ACC112 (cell line): ENCODE measurements around the gene XRCC3.

Experiments used
- H2AFZ ChIP-seq: fragments of 200-600 bp; sonication (generic); one replicate; pipeline ENCODE4 v1.6.0; 2017; ENCODE audit warnings: antibody characterized with exemption, low read length; ENCODE audit not compliant: unreplicated experiment
- H3K27ac ChIP-seq: fragments of 200-600 bp; sonication (generic); 2 replicates; pipeline ENCODE4 v1.5.1; 2014; ENCODE audit warnings: low read depth, mild to moderate bottlenecking, antibody characterized with exemption, low read length, moderate library complexity
- H3K27me3 ChIP-seq: fragments of 200-600 bp; sonication (generic); 2 replicates; pipeline ENCODE4 v1.6.1; 2014; ENCODE audit warnings: mild to moderate bottlenecking, antibody characterized with exemption, low read length, moderate library complexity, mixed read lengths; ENCODE audit not compliant: insufficient read depth
- H3K36me3 ChIP-seq: fragments of 200-600 bp; sonication (generic); 2 replicates; pipeline ENCODE4 v1.6.1; 2016; ENCODE audit warnings: mild to moderate bottlenecking, antibody characterized with exemption, low read length, moderate library complexity, mixed read lengths; ENCODE audit not compliant: insufficient read depth
- H3K4me1 ChIP-seq: fragments of 200-600 bp; sonication (generic); one replicate; pipeline ENCODE4 v1.6.1; 2016; ENCODE audit warnings: low read length, mixed read lengths; ENCODE audit not compliant: insufficient read depth, unreplicated experiment, control insufficient read depth
- H3K4me3 ChIP-seq: fragments of 200-600 bp; sonication (generic); 2 replicates; pipeline ENCODE4 v1.5.1; 2014; ENCODE audit warnings: mild to moderate bottlenecking, low read depth, low read length
- H3K79me2 ChIP-seq: fragments of 200-600 bp; sonication (generic); one replicate; pipeline ENCODE4 v1.6.0; 2016; ENCODE audit warnings: low read length; ENCODE audit not compliant: control insufficient read depth, unreplicated experiment, insufficient read depth

Gene XRCC3

DNA sequence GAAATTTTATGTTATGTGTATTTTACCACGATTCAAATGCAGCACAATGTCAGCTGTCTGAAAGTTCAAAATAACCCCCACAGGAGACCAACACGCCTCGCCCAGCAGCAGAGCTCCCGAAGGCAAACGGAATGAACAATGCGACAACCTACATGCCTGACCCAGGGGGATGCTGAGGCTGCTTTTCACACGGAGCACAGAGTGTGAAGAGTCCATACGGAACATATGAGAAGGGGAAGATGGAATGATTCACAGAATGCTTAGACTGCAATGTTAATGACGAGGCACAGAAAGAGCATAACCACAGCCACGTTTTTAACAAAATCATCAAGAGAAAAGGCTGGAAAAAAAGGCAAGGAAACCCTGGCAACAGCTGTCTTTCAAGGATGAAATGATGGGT lies 22.9 kb upstream of the XRCC3 start:
- no peaks in the 10 kb centered on the region for H3K79me2 ChIP-seq
- H3K4me1 ChIP-seq = no peaks in the 10 kb centered on the region
- H3K27me3 ChIP-seq = no peaks in the 10 kb centered on the region
- no peak overlapping the region for H3K27ac ChIP-seq
- no peak overlapping the region for H3K4me3 ChIP-seq
- no peak overlapping the region for H2AFZ ChIP-seq
- H3K36me3 ChIP-seq = no peaks in the 10 kb centered on the region

DNA sequence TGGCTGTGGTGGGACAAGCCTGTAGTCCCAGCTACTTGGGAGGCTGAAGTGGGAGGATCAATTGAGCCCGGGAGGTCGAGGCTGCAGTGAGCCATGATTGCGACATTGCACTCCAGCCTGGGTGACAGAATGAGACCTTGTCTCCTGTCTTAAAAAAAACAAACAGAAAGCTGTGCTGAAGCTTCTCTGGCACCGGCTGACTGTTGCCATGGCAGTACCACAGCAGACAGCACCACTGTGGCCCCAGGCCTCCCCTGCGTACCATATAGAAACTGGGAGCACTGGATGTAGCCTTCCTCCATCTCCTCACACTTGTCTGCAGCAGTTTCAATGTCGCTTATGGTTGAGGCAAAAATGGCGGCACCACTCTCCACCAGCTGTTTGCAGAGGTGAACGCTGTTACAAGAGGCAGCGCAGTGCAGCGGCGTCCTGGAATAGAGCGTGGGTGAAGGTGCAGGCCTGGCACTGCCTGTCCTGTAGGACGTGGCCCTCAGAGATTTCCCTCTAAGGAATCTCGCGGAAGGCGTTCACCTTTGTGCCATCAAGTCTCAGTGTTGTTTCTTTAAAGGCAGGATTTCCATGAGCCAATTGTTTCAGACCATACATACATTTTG lies 22.3 kb upstream of the XRCC3 start:
- Histone ChIP-seq H3K79me2 (no peaks in the 10 kb centered on the region), H2AFZ (no peak overlapping the region), H3K27me3 (no peaks in the 10 kb centered on the region), H3K4me3 (no peak overlapping the region), H3K36me3 (no peaks in the 10 kb centered on the region), H3K4me1 (no peaks in the 10 kb centered on the region), H3K27ac (no peak overlapping the region)

DNA sequence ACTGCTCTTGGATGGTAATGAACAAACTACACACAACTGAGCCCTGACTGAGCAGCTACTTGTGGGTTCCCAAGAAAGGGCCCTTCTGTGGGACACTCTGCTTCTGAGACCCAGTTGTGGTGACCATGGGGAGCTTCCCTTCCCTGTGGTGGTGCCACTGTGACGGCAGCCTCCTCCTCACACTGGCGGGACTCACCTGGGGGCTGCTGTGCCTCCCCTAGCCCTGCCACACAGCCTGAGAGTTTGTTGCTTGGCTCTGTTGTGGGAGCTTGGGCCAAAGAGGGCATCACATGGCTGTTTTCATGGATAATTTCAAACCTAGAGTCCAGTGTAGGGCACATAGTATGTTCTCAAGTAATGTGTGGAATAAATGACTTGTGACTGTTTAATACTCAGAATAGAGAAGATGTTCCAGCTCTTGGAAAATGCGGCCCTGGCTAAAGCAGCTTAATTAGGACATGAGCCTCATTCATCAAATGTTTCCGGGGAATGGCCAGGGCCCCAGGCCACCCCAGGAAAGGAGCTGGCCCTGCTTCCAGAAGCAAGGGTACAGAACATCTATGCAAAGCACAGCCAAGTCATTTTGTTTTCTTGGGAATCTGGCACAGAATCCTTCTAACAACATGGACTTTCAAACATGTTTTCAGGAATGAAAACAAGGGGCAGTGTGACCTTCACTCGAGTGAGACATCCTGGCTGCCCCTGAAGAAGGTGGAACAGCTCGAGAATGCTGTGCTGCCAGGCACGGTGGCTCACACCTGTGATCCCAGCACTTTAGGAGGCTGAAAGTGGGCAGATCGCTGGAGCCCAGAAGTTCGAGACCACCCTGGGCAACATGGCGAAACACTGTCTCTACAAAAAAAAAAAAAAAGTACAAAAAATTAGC lies 21.5 kb upstream of the XRCC3 start:
- Histone ChIP-seq H3K4me3 (no peak overlapping the region), H3K79me2 (no peaks in the 10 kb centered on the region), H3K27me3 (no peaks in the 10 kb centered on the region), H3K27ac (no peak overlapping the region), H2AFZ (no peak overlapping the region), H3K4me1 (no peaks in the 10 kb centered on the region), H3K36me3 (no peaks in the 10 kb centered on the region)

DNA sequence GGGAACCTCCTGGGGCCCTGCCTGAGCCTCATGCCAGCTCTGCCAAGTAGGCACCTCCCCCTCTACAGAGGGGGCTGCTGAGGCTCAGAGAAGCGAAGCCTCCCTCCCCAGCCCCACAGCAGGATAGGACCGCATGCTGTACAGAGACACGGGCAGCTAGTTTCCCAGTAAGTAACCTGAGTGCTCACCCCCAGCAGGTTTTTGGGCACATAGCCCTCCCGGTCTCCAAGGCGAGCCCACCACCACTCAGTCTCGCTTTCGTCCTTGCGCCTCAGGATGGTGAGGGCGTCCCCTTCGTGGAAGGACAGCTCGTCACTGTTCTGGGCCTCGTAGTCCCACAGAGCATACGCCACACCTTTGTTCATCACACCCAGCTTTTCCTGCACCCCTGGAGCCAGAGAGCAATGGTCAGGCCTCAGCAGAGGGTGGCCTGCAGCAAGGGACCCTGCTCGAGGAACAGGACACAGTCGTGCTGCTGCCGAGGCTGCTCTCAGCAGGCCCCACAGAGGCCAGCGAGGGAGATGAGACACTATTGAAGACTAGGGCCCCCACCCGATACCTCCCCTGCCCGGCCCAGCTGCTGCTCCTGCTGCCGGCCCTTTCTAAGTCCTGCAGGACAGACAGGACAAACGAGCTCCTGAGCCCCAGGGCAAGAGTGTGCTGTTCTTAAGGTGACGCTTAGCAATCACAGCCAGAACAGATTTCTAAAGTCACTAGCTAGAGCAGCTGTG lies 20.7 kb upstream of the XRCC3 start:
- Histone ChIP-seq H3K27me3 (no peaks in the 10 kb centered on the region), H3K79me2 (no peaks in the 10 kb centered on the region), H3K36me3 (no peaks in the 10 kb centered on the region), H2AFZ (no peak overlapping the region), H3K4me3 (no peak overlapping the region), H3K4me1 (no peaks in the 10 kb centered on the region), H3K27ac (no peak overlapping the region)

DNA sequence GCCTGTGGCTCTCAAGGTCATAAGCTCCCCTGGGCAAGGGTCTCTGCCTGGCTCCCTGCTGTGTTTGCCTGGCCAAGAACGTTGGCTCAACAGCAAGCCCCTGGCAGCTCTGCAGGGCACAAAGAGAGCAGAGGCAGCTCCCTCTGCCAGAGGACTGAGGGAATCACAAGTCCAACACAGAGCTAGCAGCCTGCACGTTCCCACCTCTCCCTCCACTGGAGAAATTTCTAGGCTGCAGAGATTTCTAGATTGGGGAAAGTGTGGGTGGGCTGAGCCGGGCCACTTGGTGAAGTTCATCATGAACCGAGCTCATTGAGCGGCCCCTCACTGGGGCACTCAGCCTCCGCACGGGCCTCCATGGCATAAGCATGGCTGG lies 20.2 kb upstream of the XRCC3 start:
- H2AFZ ChIP-seq = no peak overlapping the region
- no peaks in the 10 kb centered on the region for H3K4me1 ChIP-seq
- H3K4me3 ChIP-seq = no peak overlapping the region
- no peaks in the 10 kb centered on the region for H3K79me2 ChIP-seq
- no peaks in the 10 kb centered on the region for H3K27me3 ChIP-seq
- no peaks in the 10 kb centered on the region for H3K36me3 ChIP-seq
- H3K27ac ChIP-seq = no peak overlapping the region

DNA sequence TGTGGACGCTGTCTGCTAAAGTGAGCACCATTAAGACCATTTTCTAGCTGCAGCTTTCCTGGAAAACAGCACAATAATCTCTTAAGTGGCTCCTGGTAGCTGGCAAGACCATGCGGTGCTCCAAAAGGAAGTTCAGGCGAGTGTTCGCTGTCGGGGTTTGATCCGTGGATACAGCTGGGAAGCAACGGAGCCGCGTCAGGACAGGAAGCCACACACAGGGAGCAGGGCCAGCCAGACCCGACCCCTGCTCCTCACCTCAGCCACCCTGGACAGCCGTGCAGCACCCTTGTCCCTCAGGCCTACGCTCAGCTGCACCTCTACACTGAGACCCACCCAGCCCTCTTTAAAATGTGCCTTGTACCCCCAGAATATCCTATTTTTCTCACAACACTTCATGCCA lies 19.8 kb upstream of the XRCC3 start:
- no peak overlapping the region for H3K27ac ChIP-seq
- H3K36me3 ChIP-seq = no peaks in the 10 kb centered on the region
- no peaks in the 10 kb centered on the region for H3K4me1 ChIP-seq
- H3K79me2 ChIP-seq = no peaks in the 10 kb centered on the region
- no peaks in the 10 kb centered on the region for H3K27me3 ChIP-seq
- no peak overlapping the region for H2AFZ ChIP-seq
- H3K4me3 ChIP-seq = no peak overlapping the region

DNA sequence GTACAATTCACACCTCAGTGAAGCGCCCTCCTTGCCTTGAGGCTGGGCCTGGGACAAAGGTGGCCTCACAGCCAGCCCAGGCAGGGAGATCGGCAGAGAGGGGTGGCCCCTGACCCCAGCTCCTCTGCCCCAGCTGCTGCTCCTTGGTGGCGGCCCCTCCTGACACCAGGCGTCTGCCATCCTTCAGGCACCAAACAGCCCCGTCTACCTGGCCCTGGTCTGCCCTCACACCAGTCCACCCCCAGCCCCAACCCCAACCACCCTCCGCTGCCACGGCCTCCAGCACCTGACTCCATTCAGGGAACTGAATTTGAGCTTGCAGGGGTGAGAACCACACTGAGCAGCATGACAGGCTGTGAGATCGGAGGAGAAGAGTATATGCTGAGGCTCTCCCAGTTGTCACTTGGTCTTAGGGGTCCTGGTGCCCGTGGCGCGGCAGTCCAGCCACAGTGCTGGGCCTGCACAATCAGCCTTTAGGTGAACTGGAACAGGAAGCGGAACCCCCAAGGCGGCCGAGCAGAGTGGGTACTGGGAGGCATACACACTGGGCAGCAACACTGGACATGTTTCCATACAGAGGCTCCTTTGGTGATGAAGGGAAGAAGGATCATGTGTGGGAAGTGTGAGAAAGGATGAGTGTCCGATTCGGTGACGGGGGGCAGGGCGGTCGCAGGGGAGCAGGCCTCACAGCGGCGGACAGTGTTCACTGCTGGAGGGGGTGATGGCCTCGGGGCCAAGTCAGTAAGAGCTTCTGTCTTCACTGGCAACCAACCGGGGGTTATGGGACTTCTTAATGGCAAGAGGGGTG lies 19.0 kb upstream of the XRCC3 start:
- H3K36me3 ChIP-seq = no peaks in the 10 kb centered on the region
- no peaks in the 10 kb centered on the region for H3K79me2 ChIP-seq
- no peak overlapping the region for H3K4me3 ChIP-seq
- H3K27me3 ChIP-seq = no peaks in the 10 kb centered on the region
- no peak overlapping the region for H2AFZ ChIP-seq
- H3K27ac ChIP-seq = no peak overlapping the region
- no peaks in the 10 kb centered on the region for H3K4me1 ChIP-seq

DNA sequence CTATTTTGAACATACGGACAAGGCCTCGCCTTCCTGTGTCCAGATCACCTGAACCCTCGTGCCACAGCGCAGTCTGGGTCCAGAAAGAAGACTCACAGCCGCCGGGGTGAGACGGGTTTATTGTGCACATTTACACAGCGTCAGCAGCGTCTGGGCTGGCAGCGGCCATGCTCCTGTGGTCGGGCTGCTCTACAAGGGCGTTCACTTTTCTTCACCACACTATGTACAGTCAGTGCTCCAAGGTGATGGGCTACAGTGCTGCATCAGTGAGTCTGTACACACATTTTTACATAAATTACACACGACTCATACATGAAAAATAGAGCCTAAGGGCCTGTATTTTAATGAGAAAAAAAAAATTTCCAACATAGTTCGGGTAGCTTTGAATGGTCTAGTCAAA lies 18.4 kb upstream of the XRCC3 start:
- Histone ChIP-seq H3K4me1 (no peaks in the 10 kb centered on the region), H3K36me3 (no peaks in the 10 kb centered on the region), H3K27ac (no peak overlapping the region)

DNA sequence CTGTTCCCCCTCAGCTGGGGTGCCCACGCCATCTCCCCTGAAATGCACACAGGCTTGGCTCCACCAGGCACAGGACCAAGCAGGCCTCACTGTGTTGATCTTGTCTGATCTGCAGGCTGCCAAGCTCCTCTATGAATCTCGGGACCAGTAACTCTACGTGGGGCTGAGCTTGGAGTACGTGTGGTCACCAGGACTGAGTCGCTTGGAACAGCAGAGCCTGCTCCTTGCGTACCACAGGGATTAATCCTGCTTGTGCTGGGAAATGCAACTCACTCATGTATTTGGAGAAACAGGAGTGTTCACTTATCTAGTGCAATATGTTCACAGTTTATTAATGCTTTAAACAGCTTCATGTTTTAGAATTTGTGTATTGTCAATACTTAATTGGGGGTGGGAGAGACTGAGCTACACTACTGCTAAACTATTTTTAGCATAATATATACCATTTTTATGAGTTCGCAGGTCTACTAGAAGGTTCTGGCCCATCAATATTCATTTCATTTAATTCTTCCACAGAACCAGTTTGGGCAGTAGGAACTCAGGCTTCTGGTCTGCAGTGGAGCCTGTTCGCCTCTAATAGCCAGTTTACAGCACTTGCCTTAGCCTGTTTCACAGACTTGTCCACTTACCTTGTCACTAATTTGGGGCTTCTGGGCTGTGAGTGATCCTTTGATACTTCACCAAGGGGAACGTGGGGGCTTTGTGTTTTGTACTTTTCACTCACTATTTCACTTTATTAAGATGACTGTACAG lies 17.8 kb upstream of the XRCC3 start:
- H3K36me3 ChIP-seq = no peaks in the 10 kb centered on the region

More for the DNA sequence above, 18.4 kb upstream of the XRCC3 start:
- Histone ChIP-seq H3K4me3 (no peak overlapping the region), H2AFZ (no peak overlapping the region), H3K27me3 (no peaks in the 10 kb centered on the region), H3K79me2 (no peaks in the 10 kb centered on the region)

More for the DNA sequence above, 17.8 kb upstream of the XRCC3 start:
- H2AFZ ChIP-seq = no peak overlapping the region
- H3K79me2 ChIP-seq = no peaks in the 10 kb centered on the region
- no peak overlapping the region for H3K27ac ChIP-seq
- no peaks in the 10 kb centered on the region for H3K4me1 ChIP-seq
- no peak overlapping the region for H3K4me3 ChIP-seq
- H3K27me3 ChIP-seq = no peaks in the 10 kb centered on the region
